HG02884 (cell line): ENCODE results near the gene TRAFD1.

Experiments
- ATAC-seq: cut with Tn5 transposase; IDR thresholded peaks from one replicate; pipeline ENCODE4 v1.9.1; 2021; ENCODE audit warnings: mild to moderate bottlenecking, moderate library complexity; ENCODE audit not compliant: unreplicated experiment

TRAFD1 gene

GRCh38 chr12:112115259-112116045, 9.9 kb upstream of the TRAFD1 start:
- ATAC-seq, result no peak

GRCh38 chr12:112116232-112117060, 8.9 kb upstream of the TRAFD1 start:
- no peak for ATAC-seq

- ATAC-seq, result no peak
These were observed 7.7 kb upstream of the TRAFD1 start for GRCh38 chr12:112117685-112118084.

- ATAC-seq, result no peak
These were observed 3.4 kb upstream of the TRAFD1 start for GRCh38 chr12:112121780-112122565.

GRCh38 chr12:112122823-112123690, 2.3 kb upstream of the TRAFD1 start:
- ATAC-seq, result no peak

- peak; percentile 5 for ATAC-seq
These were observed 476 bp upstream of the TRAFD1 start for GRCh38 chr12:112124918-112125249.

- ATAC-seq, result no peak
These were observed 659 bp downstream of the TRAFD1 start for GRCh38 chr12:112126000-112126438.

GRCh38 chr12:112126911-112127310, 1.6 kb downstream of the TRAFD1 start:
- ATAC-seq, result no peak

GRCh38 chr12:112130441-112130998, 5.2 kb downstream of the TRAFD1 start:
- peak; percentile 56 for ATAC-seq

- no peak for ATAC-seq
These were observed 6.3 kb downstream of the TRAFD1 start for GRCh38 chr12:112131686-112132085.

- ATAC-seq, result no peak
These were observed 8.1 kb downstream of the TRAFD1 start for GRCh38 chr12:112133418-112133817.

GRCh38 chr12:112134731-112135130, 9.4 kb downstream of the TRAFD1 start:
- no peak for ATAC-seq

GRCh38 chr12:112140728-112141127, 15.4 kb downstream of the TRAFD1 start:
- ATAC-seq, result no peak

- no peak for ATAC-seq
These were observed 20.8 kb downstream of the TRAFD1 start for GRCh38 chr12:112146123-112146522.

GRCh38 chr12:112148031-112148513, 22.7 kb downstream of the TRAFD1 start:
- ATAC-seq, result no peak

- ATAC-seq, result no peak
These were observed 24.2 kb downstream of the TRAFD1 start for GRCh38 chr12:112149596-112149995.

GRCh38 chr12:112151766-112152541, 26.6 kb downstream of the TRAFD1 start:
- ATAC-seq, result no peak

- ATAC-seq, result no peak
These were observed 28.0 kb downstream of the TRAFD1 start for GRCh38 chr12:112153181-112153892.

- no peak for ATAC-seq
These were observed 28.5 kb downstream of the TRAFD1 start for GRCh38 chr12:112153893-112154219.
